AG09319 (cell line): ENCODE data around the gene PTEN.
"Not testable (repeated sequence)": the region's sequence is repeated elsewhere in the genome, so short reads cannot be mapped to it uniquely, and the experiment has no call there.

Experiments used
- DNase-seq: peaks from one replicate; pipeline ENCODE4 v3.0.0-alpha.2; 2010; ENCODE audit warnings: low read depth; ENCODE audit errors: extremely low read depth
- CTCF ChIP-seq: IDR thresholded peaks from 2 replicates; pipeline ENCODE4 v1.5.1; 2011; ENCODE audit warnings: low read depth, mild to moderate bottlenecking, inconsistent platforms, low read length, moderate library complexity

The PTEN gene

DNA sequence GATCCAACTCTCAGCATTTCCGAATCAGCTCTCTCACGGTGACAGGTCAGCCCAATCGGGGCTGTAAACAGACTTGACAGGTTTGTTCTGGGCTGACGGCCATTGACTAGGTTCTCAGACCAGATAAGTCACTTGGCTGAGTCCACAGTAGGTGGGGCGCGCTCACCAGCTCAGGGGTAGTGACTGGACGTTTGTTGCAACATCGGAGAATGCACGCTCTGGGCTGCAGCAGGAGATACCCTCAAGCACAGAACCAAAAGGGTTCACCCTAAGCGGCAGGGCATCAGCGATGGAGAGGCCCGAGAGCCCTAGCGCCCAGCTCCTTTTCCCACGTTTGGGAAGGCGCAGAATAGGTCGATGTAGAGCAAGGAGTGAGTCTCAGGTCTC, 1.9 kb upstream of the PTEN start:
- peak; percentile 62 for DNase-seq
- TF ChIP-seq CTCF, result peak; percentile 33

- TF ChIP-seq CTCF, result no peak
- DNase-seq, result peak; percentile 99
Observed at GRCh38 chr10:87861953-87862678, 1.3 kb upstream of the PTEN start.

DNA sequence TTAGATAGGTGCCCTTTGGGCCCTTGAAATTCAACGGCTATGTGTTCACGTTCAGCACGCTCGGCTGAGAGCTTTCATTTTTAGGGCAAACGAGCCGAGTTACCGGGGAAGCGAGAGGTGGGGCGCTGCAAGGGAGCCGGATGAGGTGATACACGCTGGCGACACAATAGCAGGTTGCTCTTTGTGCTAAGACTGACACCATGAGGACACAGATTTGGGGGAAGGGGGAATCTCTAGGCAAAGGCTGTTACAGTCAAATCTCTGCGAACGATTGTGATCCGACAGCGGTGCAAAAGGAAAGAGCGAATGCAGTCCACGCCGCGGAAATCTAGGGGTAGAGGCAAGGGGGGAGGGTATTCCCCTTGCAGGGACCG, 759 bp upstream of the PTEN start:
- DNase-seq, result no peak
- TF ChIP-seq CTCF, result no peak

DNA sequence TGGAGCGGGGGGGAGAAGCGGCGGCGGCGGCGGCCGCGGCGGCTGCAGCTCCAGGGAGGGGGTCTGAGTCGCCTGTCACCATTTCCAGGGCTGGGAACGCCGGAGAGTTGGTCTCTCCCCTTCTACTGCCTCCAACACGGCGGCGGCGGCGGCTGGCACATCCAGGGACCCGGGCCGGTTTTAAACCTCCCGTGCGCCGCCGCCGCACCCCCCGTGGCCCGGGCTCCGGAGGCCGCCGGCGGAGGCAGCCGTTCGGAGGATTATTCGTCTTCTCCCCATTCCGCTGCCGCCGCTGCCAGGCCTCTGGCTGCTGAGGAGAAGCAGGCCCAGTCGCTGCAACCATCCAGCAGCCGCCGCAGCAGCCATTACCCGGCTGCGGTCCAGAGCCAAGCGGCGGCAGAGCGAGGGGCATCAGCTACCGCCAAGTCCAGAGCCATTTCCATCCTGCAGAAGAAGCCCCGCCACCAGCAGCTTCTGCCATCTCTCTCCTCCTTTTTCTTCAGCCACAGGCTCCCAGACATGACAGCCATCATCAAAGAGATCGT, 598 bp downstream of the PTEN start:
- DNase-seq, result not testable (repeated sequence)

DNA sequence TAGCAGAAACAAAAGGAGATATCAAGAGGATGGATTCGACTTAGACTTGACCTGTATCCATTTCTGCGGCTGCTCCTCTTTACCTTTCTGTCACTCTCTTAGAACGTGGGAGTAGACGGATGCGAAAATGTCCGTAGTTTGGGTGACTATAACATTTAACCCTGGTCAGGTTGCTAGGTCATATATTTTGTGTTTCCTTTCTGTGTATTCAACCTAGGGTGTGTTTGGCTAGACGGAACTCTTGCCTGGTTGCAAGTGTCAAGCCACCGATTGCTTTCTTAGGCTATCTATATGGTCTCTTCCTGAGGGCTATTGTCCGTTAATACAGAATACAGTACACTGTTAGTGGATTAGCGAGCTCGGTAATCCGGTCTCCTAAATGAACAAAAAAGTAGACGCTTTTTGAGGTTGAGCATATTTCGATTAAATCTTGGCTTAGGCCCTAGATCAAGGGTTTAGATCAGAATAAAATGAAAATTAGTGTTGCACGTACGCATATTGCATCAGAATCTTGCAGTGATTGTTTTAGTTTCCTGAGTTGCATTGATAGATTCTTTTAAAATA, 1.2 kb downstream of the PTEN start:
- no peak for TF ChIP-seq CTCF
- DNase-seq, result no peak

GRCh38 chr10:87865241-87865881, 1.9 kb downstream of the PTEN start:
- DNase-seq, result no peak
- no peak for TF ChIP-seq CTCF

GRCh38 chr10:87866412-87866974, 3.1 kb downstream of the PTEN start:
- no peak for TF ChIP-seq CTCF
- DNase-seq, result no peak
